Liver (tissue), 9 donors: ENCODE results near the gene MYO15A. TPM values are rescaled to one million over a fixed set of nuclear protein-coding genes. Genes with fewer than 3 reads are reported as not detected.

Experiments used
- DNase-seq: peaks from one replicate; pipeline ENCODE4 v3.0.0-alpha.2; 2017; ENCODE audit warnings: low spot score
- H3K27ac ChIP-seq, 2 donors: one replicate each; pipeline ENCODE4 v1.7.0; 2013; ENCODE audit warnings: inconsistent platforms in 2 of 2, low read length in 2 of 2, control low read depth in 1 of 2, low read depth in 1 of 2, mild to moderate bottlenecking in 1 of 2
- H3K27me3 ChIP-seq, 4 donors: one replicate each; pipeline versions ENCODE4 v1.6.1 to v1.7.0; 2013; ENCODE audit warnings: low read length in 3 of 4, inconsistent platforms in 1 of 4, mild to moderate bottlenecking in 1 of 4, moderate library complexity in 1 of 4; ENCODE audit not compliant: control insufficient read depth in 4 of 4, insufficient read depth in 4 of 4
- H3K36me3 ChIP-seq, 4 donors: one replicate each; pipeline versions ENCODE4 v1.6.1 to v1.7.0; 2013; ENCODE audit warnings: low read length in 3 of 4, mild to moderate bottlenecking in 3 of 4, low read depth in 1 of 4, moderate library complexity in 1 of 4; ENCODE audit not compliant: control insufficient read depth in 4 of 4, insufficient read depth in 3 of 4
- H3K4me1 ChIP-seq, 4 donors: one replicate each; pipeline versions ENCODE4 v1.6.1 to v1.7.0; 2013; ENCODE audit warnings: low read length in 3 of 4, mild to moderate bottlenecking in 3 of 4, moderate library complexity in 1 of 4; ENCODE audit not compliant: control insufficient read depth in 4 of 4, insufficient read depth in 4 of 4
- H3K4me3 ChIP-seq, 3 donors: one replicate each; pipeline versions ENCODE4 v1.6.1 to v1.7.0; 2013; ENCODE audit warnings: low read length in 3 of 3, control low read depth in 1 of 3, low read depth in 1 of 3, mild to moderate bottlenecking in 1 of 3
- H3K9ac ChIP-seq, 2 donors: one replicate each; pipeline ENCODE4 v1.7.0; 2013; ENCODE audit warnings: low read length in 2 of 2, mild to moderate bottlenecking in 2 of 2, moderate library complexity in 2 of 2, control low read depth in 1 of 2, low read depth in 1 of 2
- H3K9me3 ChIP-seq, 4 donors: one replicate each; pipeline versions ENCODE4 v1.6.1 to v1.7.0; 2013; ENCODE audit warnings: low read length in 3 of 4; ENCODE audit not compliant: control insufficient read depth in 4 of 4
- ATF3 ChIP-seq: IDR thresholded peaks from 2 replicates; pipeline ENCODE4 v1.6.1; 2016; ENCODE audit warnings: antibody characterized with exemption
- EGR1 ChIP-seq, 2 donors: IDR thresholded peaks; 2 replicates each; pipeline ENCODE4 v1.6.1; 2016 to 2018; ENCODE audit warnings: antibody characterized with exemption in 2 of 2, low read depth in 2 of 2
- FOXA1 ChIP-seq: IDR thresholded peaks from 2 replicates; pipeline ENCODE4 v1.6.1; 2016; ENCODE audit warnings: antibody characterized with exemption
- FOXA2 ChIP-seq: IDR thresholded peaks from 2 replicates; pipeline ENCODE4 v1.6.1; 2016; ENCODE audit warnings: antibody characterized with exemption
- GABPA ChIP-seq, 2 donors: IDR thresholded peaks in 1 of 2; conservative IDR thresholded peaks in 1 of 2; 2 replicates each; pipeline ENCODE4 v1.6.1; 2016; ENCODE audit warnings: antibody characterized with exemption in 2 of 2, mild to moderate bottlenecking in 1 of 2, moderate library complexity in 1 of 2
- HNF4A ChIP-seq, 2 donors: conservative IDR thresholded peaks; 2 replicates each; pipeline ENCODE4 v1.6.1; 2016; ENCODE audit warnings: antibody characterized with exemption in 2 of 2, mild to moderate bottlenecking in 2 of 2
- JUND ChIP-seq, 2 donors: IDR thresholded peaks; 2 replicates each; pipeline ENCODE4 v1.6.1; 2016; ENCODE audit warnings: antibody characterized with exemption in 2 of 2
- NR2F2 ChIP-seq: IDR thresholded peaks from 2 replicates; pipeline ENCODE4 v1.6.1; 2016; ENCODE audit warnings: antibody characterized with exemption
- RAD21 ChIP-seq, 2 donors: IDR thresholded peaks; 2 replicates each; pipeline ENCODE4 v1.6.1; 2016; ENCODE audit warnings: antibody characterized with exemption in 2 of 2, mild to moderate bottlenecking in 2 of 2
- REST ChIP-seq: IDR thresholded peaks from 2 replicates; pipeline ENCODE4 v1.6.1; 2016; ENCODE audit warnings: antibody characterized with exemption, mild to moderate bottlenecking
- RXRA ChIP-seq, 2 donors: IDR thresholded peaks; 2 replicates each; pipeline ENCODE4 v1.6.1; 2017 to 2018; ENCODE audit warnings: antibody characterized with exemption in 2 of 2, mild to moderate bottlenecking in 1 of 2
- SP1 ChIP-seq: IDR thresholded peaks from 2 replicates; pipeline ENCODE4 v1.6.1; 2018; ENCODE audit warnings: antibody characterized with exemption, mild to moderate bottlenecking
- TAF1 ChIP-seq: conservative IDR thresholded peaks from 2 replicates; pipeline ENCODE4 v1.6.1; 2016; ENCODE audit warnings: antibody characterized with exemption, mild to moderate bottlenecking
- WGBS: extraction: QIAGEN DNeasy Blood & Tissue Kit; methylation state at CpG from one replicate; pipeline ENCODE4 v1.1.7; 2013; 5-methylcytosine and 5-hydroxymethylcytosine counted together
- polyA plus RNA-seq, 2 donors: library from polyadenylated mRNA; stranded (reverse) in 1 of 2; unstranded in 1 of 2; fragments of 200-250 nt in 1 of 2; fragments of >200 nt in 1 of 2; fragmentation: Nextera tagmentation in 1 of 2; extraction: Ambion mirVana in 1 of 2; gene quantifications; one replicate each; pipeline versions ENCODE4 v1.2.1 to v1.2.3, GENCODE V29; 2013 to 2015
- total RNA-seq, 2 donors: library from RNA; depleted of rRNA; stranded (reverse); fragments of >200 nt; gene quantifications; one replicate each; pipeline ENCODE4 v1.2.3, GENCODE V29; 2014
- donor health status: healthy.
- donor health status: healthy.
- donor health status: healthy.
- donor health status: healthy.
- donor health status: healthy.

The MYO15A gene
- total and polyA plus RNA-seq, 4 donors = 0.15 to 2.9 (median 0.97) TPM

GRCh38 chr17:18105027-18105426 lies 3.5 kb upstream of the MYO15A start:
- Histone ChIP-seq H3K36me3 (peaks cover 0 to 26% (median 4%) of the 10 kb centered on the region in 4 donors), H3K9ac (no peak overlapping the region), H3K27ac (no peak overlapping the region), H3K4me1 (peaks cover 0 to 12% (median 4%) of the 10 kb centered on the region in 4 donors), H3K4me3 (no peak overlapping the region), H3K9me3 (no peaks in the 10 kb centered on the region), H3K27me3 (no peaks in the 10 kb centered on the region)
- 82% methylated on average over 3 of the region's 3 CpGs for WGBS
- DNase-seq = no peak
- TF ChIP-seq FOXA2 (no peak), GABPA (IDR thresholded peaks at IDR 0.05 in 1 of 2, conservative IDR thresholded peaks at IDR 0.05 in 1 of 2) (no peak), SP1 (no peak), EGR1 (IDR thresholded peaks at IDR 0.05; ENCODE audit: low read depth in 2 of 2) (no peak), NR2F2 (no peak), FOXA1 (no peak), TAF1 (no peak), RAD21 (IDR thresholded peaks at IDR 0.05) (no peak), RXRA (IDR thresholded peaks at IDR 0.05) (no peak)

- Histone ChIP-seq H3K9me3 (no peaks in the 10 kb centered on the region), H3K9ac (no peak overlapping the region), H3K27ac (no peak overlapping the region), H3K4me1 (peaks cover 0 to 15% (median 6%) of the 10 kb centered on the region in 4 donors), H3K4me3 (no peak overlapping the region), H3K27me3 (no peaks in the 10 kb centered on the region), H3K36me3 (peaks cover 0 to 23% (median 5%) of the 10 kb centered on the region in 4 donors)
- 79% methylated on average over 6 of the region's 6 CpGs for WGBS
- DNase-seq = no peak
- no peak for TF ChIP-seq JUND (IDR thresholded peaks at IDR 0.05)
- no peak for TF ChIP-seq ATF3
- no peak for TF ChIP-seq TAF1
- no peak for TF ChIP-seq HNF4A (conservative IDR thresholded peaks at IDR 0.05)
- TF ChIP-seq SP1 = no peak
- TF ChIP-seq RXRA (IDR thresholded peaks at IDR 0.05) = no peak
- no peak for TF ChIP-seq GABPA (IDR thresholded peaks at IDR 0.05 in 1 of 2, conservative IDR thresholded peaks at IDR 0.05 in 1 of 2)
- no peak for TF ChIP-seq NR2F2
These were observed 3.0 kb upstream of the MYO15A start for GRCh38 chr17:18105595-18105994.

GRCh38 chr17:18106211-18106610 lies 2.3 kb upstream of the MYO15A start:
- TF ChIP-seq FOXA2 = no peak
- TF ChIP-seq RAD21 (IDR thresholded peaks at IDR 0.05) = no peak
- no peak for TF ChIP-seq RXRA (IDR thresholded peaks at IDR 0.05)
- TF ChIP-seq REST = no peak
- TF ChIP-seq EGR1 (IDR thresholded peaks at IDR 0.05; ENCODE audit: low read depth in 2 of 2) = no peak
- DNase-seq = no peak
- WGBS = 77% methylated on average over 9 of the region's 9 CpGs

More at GRCh38 chr17:18106211-18106610, 2.3 kb upstream of the MYO15A start:
- Histone ChIP-seq H3K9ac (no peak overlapping the region), H3K9me3 (no peaks in the 10 kb centered on the region), H3K27me3 (no peaks in the 10 kb centered on the region), H3K4me1 (peaks cover 0 to 21% (median 9%) of the 10 kb centered on the region in 4 donors), H3K36me3 (peaks cover 0 to 23% (median 6%) of the 10 kb centered on the region in 4 donors), H3K27ac (no peak overlapping the region), H3K4me3 (no peak overlapping the region)
